Pulmonary artery endothelial cell (primary cell): ENCODE data around the gene TXNRD1. TPM values are rescaled to one million over a fixed set of nuclear protein-coding genes. Genes with fewer than 3 reads are reported as not detected.

Experiments
- DNase-seq: peaks from one replicate; pipeline ENCODE4 v3.0.0-alpha.2; 2011; ENCODE audit warnings: low read depth, low spot score
- total RNA-seq: library from RNA; depleted of rRNA; stranded (reverse); fragments of >200 nt; gene quantifications from 2 replicates; pipeline ENCODE4 v1.2.3, GENCODE V29; 2014

TXNRD1 gene
- total RNA-seq, 1 donor from 2014 or later = 1,036 TPM

- no peak for DNase-seq
These were observed 131.9 kb downstream of the TXNRD1 start for GRCh38 chr12:104347374-104348075.

DNA sequence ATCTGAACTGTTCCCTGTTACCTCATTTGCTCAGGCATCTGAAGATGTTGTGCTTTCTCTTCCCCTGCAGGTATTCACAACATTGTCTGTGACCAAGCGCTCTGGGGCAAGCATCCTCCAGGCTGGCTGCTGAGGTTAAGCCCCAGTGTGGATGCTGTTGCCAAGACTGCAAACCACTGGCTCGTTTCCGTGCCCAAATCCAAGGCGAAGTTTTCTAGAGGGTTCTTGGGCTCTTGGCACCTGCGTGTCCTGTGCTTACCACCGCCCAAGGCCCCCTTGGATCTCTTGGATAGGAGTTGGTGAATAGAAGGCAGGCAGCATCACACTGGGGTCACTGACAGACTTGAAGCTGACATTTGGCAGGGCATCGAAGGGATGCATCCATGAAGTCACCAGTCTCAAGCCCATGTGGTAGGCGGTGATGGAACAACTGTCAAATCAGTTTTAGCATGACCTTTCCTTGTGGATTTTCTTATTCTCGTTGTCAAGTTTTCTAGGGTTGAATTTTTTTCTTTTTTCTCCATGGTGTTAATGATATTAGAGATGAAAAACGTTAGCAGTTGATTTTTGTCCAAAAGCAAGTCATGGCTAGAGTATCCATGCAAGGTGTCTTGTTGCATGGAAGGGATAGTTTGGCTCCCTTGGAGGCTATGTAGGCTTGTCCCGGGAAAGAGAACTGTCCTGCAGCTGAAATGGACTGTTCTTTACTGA is 132.9 kb downstream of the TXNRD1 start:
- DNase-seq = no peak

- DNase-seq = no peak
These were observed 133.5 kb downstream of the TXNRD1 start for GRCh38 chr12:104348994-104349494.

GRCh38 chr12:104350211-104351056 is 134.9 kb downstream of the TXNRD1 start:
- no peak for DNase-seq

DNA sequence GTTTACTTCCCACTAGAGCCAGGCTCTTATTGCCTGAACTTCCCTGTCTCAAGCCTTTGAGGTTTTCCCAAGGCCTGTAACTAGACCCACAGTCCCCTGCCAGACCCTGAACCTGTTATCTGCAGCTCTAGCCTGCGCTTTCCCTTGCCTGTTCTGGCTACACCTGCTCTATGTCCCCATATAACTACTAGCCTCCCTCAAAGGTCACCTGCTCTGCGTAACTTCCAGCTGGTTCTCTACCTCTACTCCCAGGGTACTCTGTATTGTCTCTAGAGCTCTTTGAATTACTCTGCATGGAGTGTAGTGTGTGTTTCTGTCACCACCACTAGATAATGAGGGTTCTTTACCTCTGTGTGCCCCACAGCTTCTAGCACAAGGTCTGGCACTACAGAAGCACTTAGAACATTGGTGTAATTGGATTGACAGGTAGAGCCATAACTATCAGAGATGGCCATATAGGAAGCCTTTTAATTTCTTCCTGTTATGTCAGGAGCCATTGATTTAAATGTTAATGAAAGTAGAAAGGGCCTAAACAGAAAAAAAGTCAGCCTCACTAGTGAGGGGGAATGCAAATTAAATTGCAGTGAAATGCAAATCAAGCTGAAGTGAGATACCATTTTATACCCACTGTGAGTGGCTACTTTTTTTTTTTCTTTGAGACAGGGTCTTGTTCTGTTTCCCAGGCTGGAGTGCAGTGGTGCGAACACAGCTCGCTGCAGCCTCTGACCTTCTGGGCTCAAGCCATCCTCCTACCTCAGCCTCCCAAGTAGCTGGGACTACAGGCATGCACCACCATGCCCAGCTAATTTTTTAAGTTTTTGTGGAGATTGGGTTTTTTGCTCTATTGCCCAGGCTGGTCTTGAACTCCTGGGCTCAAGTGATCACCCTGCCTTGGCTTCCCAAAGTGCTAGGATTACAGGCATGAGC is 135.7 kb downstream of the TXNRD1 start:
- DNase-seq = no peak

DNA sequence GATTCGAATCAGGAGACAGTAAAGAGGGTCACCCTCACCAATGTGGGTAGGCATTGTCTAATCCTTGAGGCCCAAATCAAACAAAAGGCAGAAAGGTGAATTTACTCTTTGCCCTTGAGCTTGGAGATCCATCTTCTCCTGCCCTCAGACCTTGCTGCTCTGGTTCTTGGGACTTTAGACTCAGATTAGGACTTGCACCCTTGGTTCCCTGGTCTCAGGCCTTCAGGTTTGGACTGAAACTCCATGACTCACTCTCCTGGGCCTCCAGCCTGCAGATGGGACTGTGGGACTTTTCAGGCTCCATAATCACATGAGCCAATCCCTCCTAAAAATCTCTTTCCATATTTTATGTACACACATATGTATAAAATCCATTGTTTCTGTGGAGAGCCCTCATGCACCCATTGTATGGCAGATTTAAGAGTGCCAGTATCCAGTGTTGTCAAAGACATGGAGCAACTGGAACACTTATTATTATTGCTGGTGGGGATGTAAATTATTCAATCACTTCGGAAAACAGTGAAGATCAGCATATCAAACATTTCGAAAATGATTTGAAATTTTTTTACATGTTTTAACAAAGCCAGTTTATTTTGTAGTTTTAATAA is 136.6 kb downstream of the TXNRD1 start:
- no peak for DNase-seq

GRCh38 chr12:104353012-104353981 is 137.7 kb downstream of the TXNRD1 start:
- no peak for DNase-seq

GRCh38 chr12:104354167-104354867 is 138.7 kb downstream of the TXNRD1 start:
- DNase-seq = no peak

DNA sequence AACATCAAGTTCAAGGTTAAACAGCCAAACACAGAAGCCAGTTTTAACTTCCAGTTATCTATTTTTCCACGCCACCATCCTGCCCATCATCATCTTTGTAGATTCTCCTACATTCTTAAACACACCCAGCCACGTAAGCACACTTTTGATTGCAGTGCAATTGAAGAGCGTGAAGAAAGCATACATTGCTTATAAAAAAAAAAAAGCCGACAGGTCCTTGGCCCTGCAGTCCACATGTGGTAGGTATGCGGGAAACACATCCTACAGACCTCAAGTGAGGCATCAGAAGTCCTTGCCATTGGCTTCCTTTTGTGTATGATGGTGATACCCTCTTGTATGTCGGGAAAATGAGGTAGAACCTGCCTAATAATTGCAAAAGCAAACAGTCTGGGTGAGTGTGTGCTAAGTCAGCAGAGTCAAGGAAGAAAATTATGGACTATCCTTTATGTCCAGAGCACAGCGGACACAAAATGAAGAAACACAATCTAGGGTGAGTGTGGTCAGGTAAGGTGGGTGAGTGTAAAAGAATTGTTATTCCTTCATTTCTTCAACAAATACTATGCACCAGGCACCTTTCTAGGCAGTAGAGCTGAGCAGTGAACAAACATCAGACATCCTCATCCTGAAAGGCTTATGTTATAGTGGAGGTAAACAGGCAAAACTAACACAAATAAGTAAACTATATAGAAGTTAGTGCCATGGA is 139.4 kb downstream of the TXNRD1 start:
- no peak for DNase-seq

DNA sequence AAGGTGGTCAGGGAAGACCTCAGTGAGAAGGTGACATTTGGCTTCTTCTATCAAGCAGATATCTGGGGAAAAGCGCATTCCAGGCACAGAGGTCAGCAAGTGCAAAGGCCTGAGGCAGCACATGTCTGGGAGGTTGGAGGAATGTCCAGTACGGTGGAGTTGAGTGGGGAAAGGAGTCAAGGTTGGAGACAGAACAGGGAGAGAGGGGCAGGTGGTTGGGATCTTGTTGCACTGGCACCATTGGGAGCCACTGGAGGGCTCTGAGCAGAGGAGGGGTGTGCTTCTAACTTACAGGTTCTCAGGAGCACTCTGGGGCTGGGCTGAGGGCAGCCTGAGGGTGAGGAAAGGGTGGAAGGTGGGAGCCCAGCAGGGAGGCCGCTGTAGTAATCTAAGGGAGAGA is 140.1 kb downstream of the TXNRD1 start:
- no peak for DNase-seq

- no peak for DNase-seq
These were observed 140.9 kb downstream of the TXNRD1 start for GRCh38 chr12:104356231-104357115.

GRCh38 chr12:104357421-104357952 is 141.9 kb downstream of the TXNRD1 start:
- peak; percentile 39 for DNase-seq

DNA sequence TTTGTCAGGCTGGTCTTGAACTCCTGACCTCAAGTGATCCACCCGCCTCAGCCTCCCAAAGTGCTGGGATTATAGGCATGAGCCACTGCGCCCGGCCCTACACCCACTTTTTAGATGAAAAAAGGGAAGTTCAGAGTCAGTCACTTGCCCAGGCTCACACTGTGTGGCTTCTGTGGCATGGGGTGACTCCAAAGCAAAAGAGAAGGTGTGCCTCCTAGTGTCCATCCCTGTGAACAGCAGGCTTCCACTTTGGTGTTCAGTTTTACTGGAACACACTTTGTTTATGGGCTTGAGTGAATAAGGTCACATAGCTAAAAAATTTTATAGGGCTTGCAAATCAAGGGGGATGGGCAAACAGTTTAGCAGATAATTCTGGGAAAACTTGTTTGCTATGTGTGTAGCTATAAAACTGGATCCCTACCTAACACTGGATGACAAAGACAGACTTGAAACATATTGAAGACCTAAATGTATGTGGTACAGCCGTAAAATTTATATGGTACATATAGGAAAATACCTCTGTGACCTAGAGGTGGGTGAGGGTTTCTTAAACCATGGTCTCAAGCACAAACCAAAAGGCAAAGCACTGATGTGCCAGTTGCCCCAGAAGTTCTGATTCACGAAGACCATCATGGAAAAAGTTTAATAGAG is 142.9 kb downstream of the TXNRD1 start:
- no peak for DNase-seq

DNA sequence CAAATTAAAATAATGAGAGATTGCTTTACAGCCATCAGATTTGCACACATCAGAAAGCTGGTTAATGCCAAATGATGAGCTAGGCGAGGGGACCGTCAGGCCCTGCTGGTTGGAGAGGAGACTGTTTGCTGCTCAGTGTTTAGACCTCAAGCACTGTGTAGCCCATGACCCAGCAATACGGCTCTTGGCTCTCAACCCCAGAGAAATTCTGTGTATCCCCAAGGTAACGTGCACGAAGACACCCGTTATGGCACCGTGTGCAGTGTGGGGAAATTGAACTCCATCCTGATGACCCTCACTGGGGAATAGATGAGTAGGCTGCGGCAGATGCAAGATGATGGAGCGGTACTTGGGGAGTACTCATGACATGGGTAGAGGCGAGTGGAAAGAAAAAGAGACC is 143.6 kb downstream of the TXNRD1 start:
- no peak for DNase-seq

GRCh38 chr12:104360157-104360556 is 144.6 kb downstream of the TXNRD1 start:
- DNase-seq = no peak
